ENCODE data around the gene RAB3GAP1.
"Not testable (repeated sequence)": the region's sequence is repeated elsewhere in the genome, so short reads cannot be mapped to it uniquely, and the experiment has no call there.

RAB3GAP1 gene

DNA sequence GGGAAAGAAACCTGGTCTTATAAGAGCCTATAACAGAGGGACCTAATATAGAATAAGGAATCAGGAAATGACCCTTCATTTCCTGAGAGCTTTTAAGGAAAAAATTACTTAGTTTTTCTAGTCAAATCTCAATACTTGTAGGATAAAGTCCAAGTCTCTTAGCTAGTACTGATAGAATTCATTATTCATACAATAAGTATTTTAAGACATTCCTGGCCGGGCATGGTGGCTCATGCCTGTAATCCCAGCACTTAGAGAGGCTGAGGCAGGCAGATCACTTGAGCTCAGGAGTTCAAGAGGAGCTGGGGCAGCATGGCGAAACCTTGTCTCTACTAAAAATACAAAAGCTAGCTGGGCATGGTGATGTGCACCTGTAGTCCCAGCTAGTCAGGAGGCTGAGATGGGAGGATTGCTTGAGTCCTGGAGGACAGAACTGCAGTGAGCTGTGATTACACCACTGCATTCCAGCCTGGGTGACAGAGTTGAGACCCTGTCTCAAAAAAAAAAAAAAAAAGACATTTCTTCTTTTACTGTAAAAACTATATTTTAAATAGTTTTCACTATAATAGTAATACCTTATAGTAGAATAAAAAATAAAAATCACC lies 3.2 kb downstream of the RAB3GAP1 start:
- DNase-seq (ENCODE audit: low read depth, low spot score) = no peak

DNA sequence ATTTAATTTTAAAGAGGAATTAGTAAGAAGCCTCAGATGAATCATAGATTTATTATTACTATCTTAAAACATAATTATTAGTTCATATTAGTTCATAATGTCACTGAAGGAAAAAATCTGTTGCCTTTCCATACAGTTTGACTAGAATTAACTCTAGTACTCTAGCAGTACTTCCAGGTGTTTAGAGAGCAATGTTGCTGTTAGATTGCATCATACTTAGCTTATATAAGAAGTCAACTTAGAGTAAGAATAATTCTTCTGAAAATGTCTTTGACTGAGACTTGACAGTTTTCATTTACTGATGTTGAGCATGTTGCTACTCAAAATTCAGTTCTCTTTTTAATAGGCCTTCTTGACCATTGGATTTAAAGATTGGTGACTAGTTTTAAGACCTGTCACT lies 4.7 kb downstream of the RAB3GAP1 start:
- DNase-seq (ENCODE audit: low read depth, low spot score) = no peak

- no peak for DNase-seq (ENCODE audit: low read depth, low spot score)
Measured at GRCh38 chr2:135059577-135059976, 7.5 kb downstream of the RAB3GAP1 start.

- DNase-seq (ENCODE audit: low read depth, low spot score) = no peak
Measured at GRCh38 chr2:135063210-135063609, 11.1 kb downstream of the RAB3GAP1 start.

DNA sequence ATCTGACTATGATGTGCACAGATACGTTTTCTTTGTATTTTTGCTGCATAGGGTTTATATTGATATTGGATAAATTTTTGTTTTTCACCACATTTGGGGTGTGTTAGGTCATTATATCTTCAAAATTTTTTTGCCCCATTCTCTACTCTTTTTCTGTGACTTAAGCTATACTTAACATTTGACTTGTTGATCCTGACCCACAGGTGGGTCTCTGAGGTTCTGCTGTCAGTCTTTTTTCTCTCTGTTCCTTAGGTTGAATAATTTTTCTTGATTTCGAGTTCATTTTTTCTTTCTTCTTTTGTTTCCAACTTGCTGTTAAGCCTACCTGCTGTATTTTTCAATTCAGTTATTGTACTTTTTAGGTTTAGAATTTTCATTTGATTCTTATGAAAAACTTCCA lies 12.1 kb downstream of the RAB3GAP1 start:
- no peak for DNase-seq (ENCODE audit: low read depth, low spot score)

GRCh38 chr2:135066710-135067109 lies 14.6 kb downstream of the RAB3GAP1 start:
- no peak for DNase-seq (ENCODE audit: low read depth, low spot score)

DNA sequence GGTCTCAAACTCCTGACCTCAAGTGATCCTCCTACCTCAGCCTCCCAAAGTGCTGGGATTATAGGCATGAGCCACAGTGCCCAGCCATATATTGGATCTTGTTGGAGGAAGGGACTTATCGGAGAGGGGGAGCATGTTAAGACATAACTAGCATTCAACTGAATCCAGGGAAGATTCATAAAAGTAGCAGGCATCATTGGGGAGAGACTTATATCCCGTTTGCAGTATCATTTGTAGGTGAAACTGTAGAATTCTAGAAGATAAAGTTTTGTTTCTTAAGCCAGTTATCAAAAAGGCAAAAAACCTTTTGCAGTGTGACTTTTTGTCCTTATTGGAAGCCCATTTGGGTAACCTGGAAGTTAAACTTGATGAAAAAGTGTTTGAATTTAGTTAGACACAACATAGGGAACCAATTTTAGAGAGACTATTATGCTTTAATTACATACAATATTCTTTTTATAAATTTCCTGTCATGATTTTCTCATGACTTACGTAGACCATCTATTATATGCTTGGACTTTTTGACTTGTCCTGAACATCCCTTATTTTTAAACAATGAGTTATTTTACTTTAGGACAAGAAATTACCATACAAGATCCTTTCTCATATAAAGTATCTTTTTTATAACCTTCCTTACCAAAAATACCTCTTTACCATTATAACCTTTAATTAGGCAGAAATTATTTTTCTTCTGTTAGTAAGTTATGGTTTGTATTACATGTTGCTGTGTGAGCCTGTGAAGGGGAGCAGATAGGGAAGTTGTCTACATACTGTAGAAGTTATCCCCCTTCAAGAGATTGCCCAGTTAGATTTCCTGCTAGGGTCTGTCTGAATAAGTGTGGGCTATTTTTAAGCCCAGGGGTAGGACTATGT lies 20.3 kb downstream of the RAB3GAP1 start:
- DNase-seq (ENCODE audit: low read depth, low spot score) = no peak

DNA sequence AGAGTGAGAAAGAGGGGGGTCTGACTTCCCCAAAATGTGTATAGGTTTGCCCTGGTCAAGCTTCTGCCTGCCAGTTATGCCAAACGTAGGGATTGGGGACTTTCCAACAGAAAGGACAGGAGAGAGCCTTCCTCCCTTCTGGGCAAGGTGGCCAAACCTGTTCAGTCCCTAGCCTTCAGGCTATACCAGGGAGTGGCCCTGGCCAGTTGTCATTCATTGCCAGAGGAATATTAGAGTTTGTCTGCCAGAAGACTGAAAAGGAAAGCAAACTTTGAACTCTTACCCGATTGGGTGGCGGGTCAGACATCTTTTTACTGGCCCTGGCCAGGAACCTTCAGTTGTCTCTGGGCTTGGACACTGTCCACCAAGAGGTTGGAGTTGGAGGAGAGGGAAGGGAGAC lies 22.1 kb downstream of the RAB3GAP1 start:
- no peak for DNase-seq (ENCODE audit: low read depth, low spot score)

DNA sequence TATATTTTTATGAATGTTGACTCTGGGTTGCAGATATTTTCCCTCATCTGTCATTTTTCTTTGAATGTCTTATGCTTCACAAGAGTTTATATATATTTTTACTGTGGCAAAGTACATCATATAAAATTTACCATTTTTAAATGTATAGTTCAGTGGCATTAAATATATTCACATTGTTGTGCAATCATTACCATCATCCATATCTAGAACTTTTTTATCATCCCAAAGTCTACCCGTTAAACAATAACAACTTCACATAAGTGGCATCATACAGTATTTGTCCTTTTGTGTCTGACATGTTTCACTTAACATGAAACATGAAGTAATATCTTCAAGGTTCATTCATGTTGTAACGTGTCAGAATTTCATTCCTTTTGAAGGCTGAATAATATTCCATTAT lies 24.5 kb downstream of the RAB3GAP1 start:
- DNase-seq (ENCODE audit: low read depth, low spot score) = no peak

- no peak for DNase-seq (ENCODE audit: low read depth, low spot score)
Measured at GRCh38 chr2:135078417-135078816, 26.3 kb downstream of the RAB3GAP1 start.

DNA sequence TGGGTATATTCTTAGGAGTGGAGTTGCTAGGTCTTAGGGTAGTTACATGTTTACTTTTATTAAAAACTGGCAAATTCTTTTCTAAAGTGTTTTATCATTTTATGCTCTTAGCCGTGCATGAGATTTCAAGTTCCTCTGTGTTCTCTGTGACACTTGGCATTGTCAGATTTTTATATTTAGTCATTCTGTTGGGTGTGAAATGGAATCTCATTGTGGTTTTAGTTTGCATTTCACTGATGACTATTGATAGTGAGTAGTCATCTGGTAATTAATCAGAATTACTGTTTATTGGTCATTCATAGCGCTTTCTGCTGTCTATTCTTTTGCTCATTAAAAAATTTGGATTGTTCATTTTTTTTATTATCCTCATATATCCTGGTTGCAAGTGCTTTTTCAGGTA lies 34.1 kb downstream of the RAB3GAP1 start:
- DNase-seq (ENCODE audit: low read depth, low spot score) = no peak

- not testable (repeated sequence) for DNase-seq (ENCODE audit: low read depth, low spot score)
Measured at GRCh38 chr2:135089597-135089996, 37.5 kb downstream of the RAB3GAP1 start.

GRCh38 chr2:135091681-135092080 lies 39.6 kb downstream of the RAB3GAP1 start:
- DNase-seq (ENCODE audit: low read depth, low spot score) = no peak

DNA sequence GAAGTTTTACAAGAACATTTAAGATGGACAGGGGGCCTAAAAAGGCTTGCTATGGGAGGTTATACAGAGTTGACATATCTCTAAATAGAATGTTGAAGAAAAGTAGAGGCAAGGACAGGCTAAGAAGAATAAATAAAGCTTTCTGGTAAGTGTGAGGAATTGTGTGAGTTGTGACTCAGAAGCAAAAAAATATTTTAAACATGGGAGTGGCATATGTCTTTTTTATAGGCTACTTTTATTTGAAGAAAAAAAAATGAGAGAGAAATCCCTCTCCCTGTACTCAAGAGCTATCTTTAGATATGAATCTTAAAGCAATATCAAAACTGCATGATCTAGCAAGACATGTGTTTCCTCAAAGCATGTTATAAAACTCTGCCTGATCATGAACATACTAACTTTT lies 41.1 kb downstream of the RAB3GAP1 start:
- no peak for DNase-seq (ENCODE audit: low read depth, low spot score)

DNA sequence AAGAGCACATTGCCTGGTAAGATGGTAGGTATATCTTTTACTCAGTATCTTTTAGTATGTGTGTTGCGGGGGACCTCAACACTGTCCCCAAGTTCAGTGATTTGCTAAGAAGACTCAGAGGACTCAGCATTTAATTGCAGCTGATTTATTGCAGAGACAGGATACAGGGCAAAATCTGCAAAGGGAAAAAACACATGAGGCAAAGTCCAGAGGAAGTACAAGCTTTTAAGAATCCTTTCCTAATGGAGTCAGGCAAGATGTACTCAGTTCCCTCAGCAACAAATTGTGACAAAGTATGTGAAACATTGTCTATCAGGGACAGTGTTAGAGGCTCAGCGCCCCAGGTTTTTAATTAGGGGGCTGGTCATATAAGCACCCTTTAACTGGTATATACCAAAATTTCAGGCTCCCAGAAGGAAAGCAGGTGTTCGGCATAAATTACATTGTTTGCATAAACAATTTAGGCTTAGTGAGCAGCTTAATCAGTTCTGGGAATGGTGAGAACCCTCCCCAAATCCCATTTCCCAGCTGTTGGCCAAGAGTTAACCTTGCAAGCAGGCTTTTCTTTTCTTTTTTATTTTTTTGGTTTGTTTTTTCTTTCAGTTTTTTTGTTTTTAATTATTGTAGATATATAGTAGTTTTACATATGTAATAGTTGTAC lies 41.7 kb downstream of the RAB3GAP1 start:
- no peak for DNase-seq (ENCODE audit: low read depth, low spot score)

- DNase-seq (ENCODE audit: low read depth, low spot score) = no peak
Measured at GRCh38 chr2:135094508-135094907, 42.4 kb downstream of the RAB3GAP1 start.

DNA sequence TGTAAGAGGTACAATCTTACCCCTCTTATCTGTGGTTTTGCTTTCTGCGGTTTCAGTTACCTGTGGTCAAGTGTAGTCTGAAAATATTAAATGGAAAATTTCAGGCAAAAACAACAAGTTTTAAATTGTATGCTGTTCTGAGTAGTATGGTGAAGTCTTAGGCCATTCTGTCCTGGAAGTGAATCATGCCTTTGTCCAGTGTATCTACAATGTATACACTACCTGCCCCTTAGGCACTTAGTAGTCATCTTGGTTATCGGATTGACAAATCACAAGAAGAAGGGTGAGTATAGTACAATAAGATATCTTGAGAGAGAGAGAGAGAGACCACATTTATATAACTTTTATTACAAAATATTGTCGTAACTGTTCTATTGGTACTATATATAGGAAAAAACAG lies 43.5 kb downstream of the RAB3GAP1 start:
- no peak for DNase-seq (ENCODE audit: low read depth, low spot score)

GRCh38 chr2:135096665-135097446 lies 44.8 kb downstream of the RAB3GAP1 start:
- DNase-seq (ENCODE audit: low read depth, low spot score) = no peak

- no peak for DNase-seq (ENCODE audit: low read depth, low spot score)
Measured at GRCh38 chr2:135097532-135098231, 45.6 kb downstream of the RAB3GAP1 start.

DNA sequence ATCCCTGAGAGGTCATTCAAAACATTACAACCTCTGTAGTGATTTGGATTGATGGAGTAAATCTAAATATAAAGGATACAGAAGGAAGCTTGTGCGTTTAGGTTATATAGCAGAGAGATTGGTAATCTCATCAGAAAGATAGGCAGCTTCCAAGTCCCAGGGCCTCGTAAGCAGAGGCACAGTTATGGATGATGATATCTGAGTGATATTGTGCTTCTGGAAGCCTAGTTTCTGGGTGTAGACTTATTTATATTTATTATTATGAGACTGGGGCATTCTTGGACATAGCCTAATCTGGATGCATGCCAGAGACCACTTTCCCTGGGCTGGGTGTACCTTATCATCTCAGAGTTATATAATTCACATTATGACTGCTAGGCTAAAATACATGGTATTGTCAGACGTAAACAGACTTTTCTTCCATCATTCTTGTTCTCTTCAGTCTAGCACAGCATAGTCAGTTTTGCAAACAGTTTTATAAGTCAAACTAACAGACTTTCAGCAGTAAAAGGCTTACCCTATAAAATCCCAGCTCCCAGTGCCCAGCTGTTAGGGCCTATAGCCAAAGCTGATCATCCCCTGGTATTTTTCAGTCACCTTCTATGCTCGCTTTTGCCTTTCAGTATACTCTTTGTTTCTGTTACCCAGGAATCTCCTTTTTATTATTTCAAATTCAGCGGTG lies 47.9 kb downstream of the RAB3GAP1 start:
- DNase-seq (ENCODE audit: low read depth, low spot score) = no peak

GRCh38 chr2:135103843-135104242 lies 51.8 kb downstream of the RAB3GAP1 start:
- no peak for DNase-seq (ENCODE audit: low read depth, low spot score)
